GM21381 (cell line): ENCODE results near the gene ASTN2.
"Not testable (repeated sequence)": the region's sequence is repeated elsewhere in the genome, so short reads cannot be mapped to it uniquely, and the experiment has no call there.

Source experiments
- ATAC-seq: cut with Tn5 transposase; IDR thresholded peaks from one replicate; pipeline ENCODE4 v1.9.1; 2021; ENCODE audit warnings: mild to moderate bottlenecking, moderate library complexity; ENCODE audit not compliant: unreplicated experiment

ASTN2 gene

GRCh38 chr9:117081641-117082317 is 333.1 kb downstream of the ASTN2 start:
- ATAC-seq: no peak

- ATAC-seq: no peak
Observed at GRCh38 chr9:117080765-117081390, 334.0 kb downstream of the ASTN2 start.

GRCh38 chr9:117076571-117077290 is 338.1 kb downstream of the ASTN2 start:
- ATAC-seq: no peak

DNA sequence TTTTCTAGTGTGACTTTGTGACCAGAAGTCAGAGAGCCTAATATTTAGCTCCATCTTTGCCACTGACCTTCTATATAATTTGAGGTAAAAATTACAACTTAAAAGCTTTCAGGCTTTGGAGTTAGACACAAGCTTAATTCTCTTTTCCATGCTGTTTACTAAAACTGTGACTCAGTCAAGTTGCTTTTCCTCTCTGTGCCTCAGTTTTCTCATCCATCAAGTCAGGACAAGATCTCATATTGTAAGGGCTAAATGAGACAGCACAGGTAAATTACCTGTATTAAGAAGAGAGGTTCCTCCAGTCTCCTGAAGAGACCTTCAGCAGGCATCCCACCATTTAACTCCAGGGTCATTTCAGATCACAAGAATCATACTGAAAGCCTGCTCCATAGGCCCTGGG is 339.2 kb downstream of the ASTN2 start:
- ATAC-seq: no peak

DNA sequence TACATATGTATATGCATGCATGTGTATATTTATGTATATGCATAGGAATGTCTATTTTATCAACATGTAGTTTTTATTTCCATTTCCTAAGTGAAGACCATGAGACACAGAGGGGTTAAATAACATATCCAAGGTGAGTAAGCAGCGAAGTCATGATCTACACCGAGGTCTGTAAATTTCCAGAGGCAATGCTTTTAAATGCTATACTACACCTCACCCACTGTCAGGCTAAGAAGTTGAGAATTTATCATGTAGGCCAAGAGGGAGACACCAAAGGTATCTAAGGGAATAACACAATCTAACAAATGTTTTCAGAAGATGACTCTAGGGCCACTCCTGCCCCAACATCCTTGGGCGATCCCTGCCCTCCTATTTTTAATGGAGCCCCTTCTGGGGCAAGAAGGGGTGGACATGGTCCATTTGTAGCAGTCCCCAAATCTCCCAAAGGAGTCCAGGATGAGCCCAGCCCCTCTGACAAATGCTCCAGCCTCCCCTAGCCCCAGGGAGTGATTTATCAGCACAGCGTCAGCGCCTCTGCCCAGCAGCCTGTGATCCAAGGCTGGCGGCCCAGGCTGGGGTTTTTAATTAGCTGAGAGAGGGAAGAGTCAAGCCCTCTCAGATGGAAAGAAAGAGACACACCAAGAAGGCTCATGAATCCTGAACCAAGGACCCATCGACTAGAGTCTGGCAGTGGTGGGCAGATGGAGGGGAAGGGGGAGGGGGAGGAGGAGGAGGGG is 339.9 kb downstream of the ASTN2 start:
- ATAC-seq: no peak

DNA sequence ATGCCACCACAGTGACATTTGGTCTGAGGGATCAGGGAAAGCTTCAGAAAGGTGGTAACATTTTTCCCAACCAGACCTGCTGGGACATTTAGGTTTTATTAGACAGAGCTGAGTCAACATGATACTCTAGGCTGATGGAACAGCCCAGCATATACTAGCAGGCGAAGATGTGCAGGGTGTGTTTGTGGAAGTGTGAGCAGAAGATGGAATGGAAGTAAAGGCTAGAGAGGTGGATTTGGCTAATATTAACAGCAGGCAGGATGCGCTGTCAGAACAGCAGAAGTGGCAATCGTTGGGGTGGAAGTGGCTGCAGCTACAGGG is 340.6 kb downstream of the ASTN2 start:
- no peak for ATAC-seq

DNA sequence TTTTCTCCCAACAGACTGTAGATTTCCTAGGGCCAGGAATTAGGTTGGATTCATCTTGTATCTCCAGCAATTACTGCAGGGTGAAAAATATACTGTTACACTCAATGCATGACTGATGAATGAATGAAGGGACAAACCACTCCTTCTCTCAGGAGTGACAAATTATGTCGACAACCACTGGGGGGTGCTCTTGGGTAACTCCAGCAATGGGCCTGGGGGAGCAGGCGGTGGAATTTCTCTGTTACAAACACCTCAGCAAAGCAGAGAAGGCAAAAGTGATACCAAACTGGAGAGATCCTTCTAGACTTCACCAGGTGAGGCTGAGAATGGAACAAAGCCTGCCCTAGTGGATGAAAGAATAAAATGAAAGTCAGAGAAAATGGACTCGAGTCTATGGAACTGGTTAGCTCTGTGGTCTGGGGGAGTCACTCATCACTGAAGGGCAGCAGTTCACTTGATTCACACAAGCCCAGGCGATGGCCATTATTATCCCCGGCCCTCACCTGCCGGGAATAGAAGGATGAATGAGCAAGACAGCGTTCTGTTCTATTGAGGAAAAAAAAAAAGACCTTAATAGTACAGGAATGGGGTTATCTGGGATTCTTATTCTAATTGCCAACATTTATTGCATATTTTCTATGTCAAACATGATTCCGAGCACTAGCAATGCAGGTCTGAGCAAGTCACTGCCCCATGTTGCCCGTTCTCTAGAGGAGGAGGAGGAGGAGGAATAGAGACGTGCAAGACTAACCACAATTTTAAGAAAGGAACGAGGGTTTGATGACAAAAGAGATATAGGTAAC is 341.1 kb downstream of the ASTN2 start:
- no peak for ATAC-seq

- no peak for ATAC-seq
Observed at GRCh38 chr9:117073071-117073470, 341.8 kb downstream of the ASTN2 start.

GRCh38 chr9:117072216-117072615 is 342.6 kb downstream of the ASTN2 start:
- no peak for ATAC-seq

DNA sequence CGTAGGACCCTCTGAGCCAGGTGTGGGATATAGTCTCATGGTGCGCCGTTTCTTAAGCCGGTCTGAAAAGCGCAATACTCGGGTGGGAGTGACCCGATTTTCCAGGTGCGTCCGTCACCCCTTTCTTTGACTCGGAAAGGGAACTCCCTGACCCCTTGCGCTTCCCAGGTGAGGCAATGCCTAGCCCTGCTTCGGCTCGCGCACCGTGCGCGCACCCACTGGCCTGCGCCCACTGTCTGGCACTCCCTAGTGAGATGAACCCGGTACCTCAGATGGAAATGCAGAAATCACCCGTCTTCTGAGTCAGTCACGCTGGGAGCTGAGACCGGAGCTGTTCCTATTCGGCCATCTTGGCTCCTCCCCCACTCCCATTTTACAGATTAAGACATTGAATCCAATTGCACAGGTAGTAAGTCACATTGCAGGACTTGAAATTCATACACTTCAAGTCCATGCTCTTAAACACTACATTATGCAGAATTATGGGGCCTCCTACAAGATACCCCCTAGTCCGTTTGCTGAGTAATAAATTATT is 343.1 kb downstream of the ASTN2 start:
- ATAC-seq: not testable (repeated sequence)

DNA sequence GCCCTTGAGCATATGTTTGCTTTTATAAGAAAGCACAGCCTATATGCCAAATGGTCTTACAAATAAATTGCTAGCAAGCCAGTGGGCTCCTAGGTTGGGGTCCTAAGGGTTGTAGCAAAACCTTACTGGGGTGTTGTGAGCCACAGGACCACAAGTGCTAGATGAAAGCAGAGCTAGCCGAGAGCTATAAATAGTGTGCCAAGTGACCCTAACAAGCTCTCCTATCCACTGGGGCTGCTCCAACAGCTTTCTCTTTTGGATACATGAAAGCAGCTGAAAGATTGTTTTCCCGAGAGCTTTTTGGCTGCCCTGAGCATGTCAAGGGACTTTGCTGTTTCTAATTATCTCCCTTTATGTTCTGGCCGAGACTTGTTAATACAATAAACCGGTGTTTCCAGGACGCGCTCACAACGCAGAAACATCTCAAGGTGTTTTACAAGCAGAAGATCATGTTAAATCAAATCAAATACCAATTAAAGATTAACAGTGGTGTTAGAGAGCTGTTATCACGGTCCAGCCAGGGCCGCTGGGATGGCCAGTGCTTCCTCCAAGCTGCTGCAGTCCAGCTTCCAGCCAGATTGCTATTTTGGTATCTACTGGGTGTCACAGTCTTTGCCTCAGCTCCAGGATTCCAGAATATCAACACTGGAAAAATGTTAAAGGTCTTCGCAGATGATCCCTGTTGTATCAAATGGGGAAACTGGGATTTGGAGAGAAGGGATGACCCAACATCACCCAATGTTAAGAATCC is 351.0 kb downstream of the ASTN2 start:
- ATAC-seq: no peak

DNA sequence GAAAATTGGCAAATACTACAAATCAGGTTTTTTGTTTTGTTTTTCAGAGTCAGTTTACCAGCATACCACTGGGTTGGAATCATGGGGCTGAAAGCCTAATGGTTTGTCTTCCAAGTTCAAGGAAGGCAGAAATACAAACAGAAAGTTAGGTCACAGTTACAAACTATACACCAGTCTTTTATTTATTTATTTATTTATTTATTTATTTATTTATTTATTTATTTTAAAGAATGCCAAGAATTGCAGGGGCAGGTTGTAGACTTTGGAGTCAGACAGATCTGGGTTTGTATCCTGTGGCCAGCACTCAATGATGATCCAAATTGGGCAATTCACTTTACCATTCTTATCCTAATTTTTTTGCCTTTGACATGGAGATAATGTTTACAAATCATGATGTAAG is 353.9 kb downstream of the ASTN2 start:
- ATAC-seq: no peak

- ATAC-seq: no peak
Observed at GRCh38 chr9:117050007-117050406, 364.9 kb downstream of the ASTN2 start.

DNA sequence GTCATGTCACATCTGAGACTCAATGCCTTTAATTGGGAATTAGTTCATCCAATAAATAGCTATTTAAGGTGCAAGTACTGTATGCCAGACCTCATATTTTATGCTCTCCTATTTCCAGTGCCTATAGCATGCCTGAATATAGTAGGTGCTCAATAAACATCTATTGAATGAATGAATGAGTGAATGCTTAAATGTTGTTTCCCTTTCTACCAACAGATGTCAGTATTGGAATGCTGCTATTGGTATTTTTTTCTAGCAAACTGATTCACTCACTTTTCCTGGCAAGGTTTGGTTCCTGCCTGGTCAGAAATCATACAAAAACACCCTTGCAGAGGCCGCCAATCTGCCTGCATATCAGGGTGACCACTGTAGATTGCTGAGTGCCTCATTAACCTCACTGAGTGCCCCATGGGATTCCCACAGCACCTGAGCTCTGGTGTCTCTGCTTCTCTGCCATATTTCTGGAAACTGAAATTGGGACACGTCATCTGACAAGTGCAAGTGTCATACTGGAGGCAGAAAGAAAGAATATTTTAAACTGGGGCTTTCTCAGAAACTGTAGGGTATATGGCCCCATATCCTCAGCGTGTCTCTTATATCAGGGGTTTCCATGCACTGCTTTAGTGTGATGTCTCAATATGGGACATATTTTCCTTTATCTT is 368.1 kb downstream of the ASTN2 start:
- ATAC-seq: no peak

- no peak for ATAC-seq
Observed at GRCh38 chr9:117044241-117044640, 370.6 kb downstream of the ASTN2 start.

- no peak for ATAC-seq
Observed at GRCh38 chr9:117043159-117043558, 371.7 kb downstream of the ASTN2 start.

- no peak for ATAC-seq
Observed at GRCh38 chr9:117035546-117035945, 379.3 kb downstream of the ASTN2 start.

- no peak for ATAC-seq
Observed at GRCh38 chr9:117034866-117035265, 380.0 kb downstream of the ASTN2 start.

DNA sequence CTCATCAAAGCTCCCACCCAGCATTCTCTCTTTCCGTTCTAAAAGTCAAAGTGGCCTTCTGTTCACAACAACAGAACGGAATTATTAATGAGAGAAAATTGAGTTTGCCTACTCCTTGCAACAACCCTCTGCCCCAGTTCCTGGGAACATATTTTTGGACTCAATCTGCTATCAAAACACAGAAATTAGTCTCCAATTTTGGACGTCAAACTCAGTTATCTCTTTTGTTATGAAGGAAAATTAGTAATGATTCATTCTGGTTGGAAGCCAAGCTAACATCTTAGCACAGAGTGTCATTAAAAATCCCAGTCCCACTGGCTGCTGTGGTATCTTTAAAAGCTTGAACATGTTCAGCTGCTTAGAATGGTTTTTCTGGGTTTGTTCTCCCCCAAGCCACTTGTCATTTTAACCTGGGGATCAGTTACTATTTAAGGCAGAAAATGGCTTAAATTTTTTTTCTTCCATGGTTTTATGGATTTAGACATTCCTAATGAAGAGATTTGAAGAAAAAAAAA is 384.5 kb downstream of the ASTN2 start:
- ATAC-seq: no peak
